Femur (tissue), 1 donor: Measurements from ENCODE around the gene SNW1.
"Not testable (repeated sequence)": the region's sequence is repeated elsewhere in the genome, so short reads cannot be mapped to it uniquely, and the experiment has no call there.

Experiments
- DNase-seq: peaks from one replicate; pipeline ENCODE4 v3.0.0-alpha.2; 2017

Gene SNW1

GRCh38 chr14:77760381-77761204, at the start of gene SNW1:
Gene SNW1 (minus strand): TSS chr14:77761156. CDS start chr14:77761127, 29 bp downstream.
- peak; percentile 96 for DNase-seq

GRCh38 chr14:77809011-77809410, 48.1 kb upstream of the SNW1 start:
- no peak for DNase-seq

DNA sequence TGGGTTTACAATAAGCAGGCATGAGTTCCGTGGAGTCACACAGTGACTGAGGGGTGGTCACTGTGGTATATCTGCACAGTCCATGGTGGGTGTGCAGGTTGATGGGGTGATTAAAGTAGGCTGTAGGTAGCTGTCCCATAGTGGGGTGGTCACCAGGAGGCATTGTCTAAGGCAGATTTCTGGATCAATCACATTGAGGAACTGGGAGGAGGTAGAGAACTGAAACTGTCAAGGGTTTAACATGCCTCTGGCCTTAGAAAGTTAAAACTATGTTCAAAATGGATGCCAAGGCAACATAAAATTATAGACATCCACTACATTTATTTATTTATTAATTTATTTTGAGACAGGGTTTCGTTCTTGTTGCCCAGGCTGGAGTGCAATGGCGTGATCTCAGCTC, 47.3 kb upstream of the SNW1 start:
- no peak for DNase-seq

DNA sequence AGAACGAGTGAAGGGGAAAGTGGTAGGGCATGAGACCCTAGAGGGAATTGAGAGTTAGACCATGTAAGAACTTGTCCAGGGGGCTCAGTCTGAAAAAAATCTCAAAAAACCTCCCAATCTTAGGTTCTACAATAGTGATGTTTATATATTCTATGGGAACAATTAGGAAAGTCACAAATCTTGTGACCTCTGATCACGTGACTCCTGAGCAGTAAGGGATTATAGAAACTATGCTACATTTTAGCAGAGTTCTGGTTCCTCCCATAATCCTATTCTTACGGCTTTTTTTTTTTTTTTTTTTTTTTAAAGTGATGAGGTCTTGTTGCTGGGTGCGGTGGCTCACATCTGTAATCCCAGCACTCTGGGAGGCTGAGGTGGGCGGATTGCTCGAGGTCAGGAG, 44.8 kb upstream of the SNW1 start:
- DNase-seq, result no peak

DNA sequence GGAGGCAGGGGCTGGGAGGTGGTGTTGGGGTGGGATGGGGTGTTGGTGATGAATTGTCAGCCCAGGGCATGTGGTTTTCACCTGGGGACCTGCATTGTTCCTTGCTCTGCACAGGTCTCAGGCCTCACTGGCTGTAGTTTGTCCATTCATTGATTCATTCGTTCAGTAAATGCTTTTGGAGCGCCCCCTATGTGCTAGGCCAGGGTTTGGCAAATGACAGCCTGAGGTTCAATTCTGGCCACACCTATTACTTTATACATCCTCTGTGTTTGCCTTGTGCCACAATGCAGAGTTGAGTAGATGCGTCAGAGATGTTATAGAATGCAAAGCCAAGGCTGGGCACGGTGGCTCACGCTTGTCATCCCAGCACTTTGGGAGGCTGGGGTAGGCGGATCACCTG, 43.6 kb upstream of the SNW1 start:
- no peak for DNase-seq

- DNase-seq, result no peak
Observed at GRCh38 chr14:77800814-77801213, 39.9 kb upstream of the SNW1 start.

GRCh38 chr14:77799863-77800730, 39.1 kb upstream of the SNW1 start, which contains the start of gene ADCK1:
Gene ADCK1 (plus strand): TSS chr14:77800109. CDS start chr14:77818979, 18,870 bp downstream.
- DNase-seq, result peak; percentile 88

DNA sequence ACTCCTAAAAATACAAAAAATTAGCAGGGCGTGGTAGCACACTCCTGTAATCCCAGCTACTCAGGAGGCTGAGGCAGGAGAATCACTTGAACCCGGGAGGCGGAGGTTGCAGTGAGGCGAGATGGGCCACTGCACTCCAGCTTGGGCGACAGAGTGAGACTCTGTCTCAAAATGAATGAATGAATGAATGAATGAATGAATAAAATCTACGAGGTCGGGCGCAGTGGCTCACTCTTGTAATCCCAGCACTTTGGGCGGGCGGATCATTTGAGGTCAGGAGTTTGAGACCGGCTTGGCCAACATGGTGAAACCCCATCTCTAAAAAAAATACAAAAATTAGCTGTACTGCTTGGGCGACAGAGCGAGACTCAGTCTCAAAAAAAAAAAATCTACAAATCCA, 38.5 kb upstream of the SNW1 start:
- DNase-seq, result not testable (repeated sequence)

DNA sequence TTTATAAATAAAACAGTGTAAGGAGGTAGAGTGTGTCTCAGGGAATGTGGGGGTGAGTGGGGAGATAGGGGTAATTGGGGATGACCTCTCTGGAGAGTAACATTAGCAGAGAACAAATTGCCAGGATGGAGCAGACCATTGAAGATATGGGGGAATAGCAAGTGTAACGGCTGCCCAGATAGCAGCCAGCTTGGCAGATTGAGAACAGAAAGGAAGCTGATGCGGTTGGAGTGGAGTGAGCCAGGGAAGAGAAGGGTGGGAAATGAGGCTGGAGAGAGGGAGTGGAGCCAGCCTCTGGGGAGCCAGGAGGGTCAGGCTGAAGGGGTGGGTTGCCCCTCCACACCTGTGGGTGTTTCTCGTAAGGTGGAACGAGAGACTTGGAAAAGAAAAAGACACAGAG, 33.4 kb upstream of the SNW1 start:
- no peak for DNase-seq

GRCh38 chr14:77793255-77793654, 32.3 kb upstream of the SNW1 start:
- DNase-seq, result not testable (repeated sequence)

DNA sequence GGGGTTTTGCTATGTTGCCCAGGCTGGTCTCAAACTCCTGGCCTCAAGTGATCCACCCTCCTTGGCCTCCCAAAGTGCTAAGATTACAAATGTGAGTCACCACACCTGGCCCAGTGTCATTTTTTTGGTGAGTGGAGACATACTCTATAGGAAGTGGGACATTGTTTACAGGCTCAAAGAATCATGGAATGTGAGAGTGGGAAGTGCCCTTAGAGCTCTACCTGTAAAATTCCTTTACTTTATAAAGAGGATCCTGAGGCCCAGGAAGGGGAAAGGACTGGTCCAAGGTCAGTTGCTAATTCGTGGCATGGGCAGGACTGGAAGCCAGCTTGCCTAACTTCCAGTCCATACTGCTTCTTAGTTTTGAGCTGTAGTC, 30.3 kb upstream of the SNW1 start:
- no peak for DNase-seq

- DNase-seq, result no peak
Observed at GRCh38 chr14:77790566-77791224, 29.7 kb upstream of the SNW1 start.

GRCh38 chr14:77786148-77786547, 25.2 kb upstream of the SNW1 start:
- no peak for DNase-seq

- no peak for DNase-seq
Observed at GRCh38 chr14:77782202-77782601, 21.2 kb upstream of the SNW1 start.

GRCh38 chr14:77773966-77774365, 13.0 kb upstream of the SNW1 start:
- DNase-seq, result not testable (repeated sequence)

GRCh38 chr14:77768442-77769069, 7.6 kb upstream of the SNW1 start:
- not testable (repeated sequence) for DNase-seq

- DNase-seq, result no peak
Observed at GRCh38 chr14:77763978-77764377, 3.0 kb upstream of the SNW1 start.

GRCh38 chr14:77763316-77763715, 2.4 kb upstream of the SNW1 start:
- DNase-seq, result no peak

- DNase-seq, result peak; percentile 36
Observed at GRCh38 chr14:77761205-77761931, 412 bp upstream of the SNW1 start.

DNA sequence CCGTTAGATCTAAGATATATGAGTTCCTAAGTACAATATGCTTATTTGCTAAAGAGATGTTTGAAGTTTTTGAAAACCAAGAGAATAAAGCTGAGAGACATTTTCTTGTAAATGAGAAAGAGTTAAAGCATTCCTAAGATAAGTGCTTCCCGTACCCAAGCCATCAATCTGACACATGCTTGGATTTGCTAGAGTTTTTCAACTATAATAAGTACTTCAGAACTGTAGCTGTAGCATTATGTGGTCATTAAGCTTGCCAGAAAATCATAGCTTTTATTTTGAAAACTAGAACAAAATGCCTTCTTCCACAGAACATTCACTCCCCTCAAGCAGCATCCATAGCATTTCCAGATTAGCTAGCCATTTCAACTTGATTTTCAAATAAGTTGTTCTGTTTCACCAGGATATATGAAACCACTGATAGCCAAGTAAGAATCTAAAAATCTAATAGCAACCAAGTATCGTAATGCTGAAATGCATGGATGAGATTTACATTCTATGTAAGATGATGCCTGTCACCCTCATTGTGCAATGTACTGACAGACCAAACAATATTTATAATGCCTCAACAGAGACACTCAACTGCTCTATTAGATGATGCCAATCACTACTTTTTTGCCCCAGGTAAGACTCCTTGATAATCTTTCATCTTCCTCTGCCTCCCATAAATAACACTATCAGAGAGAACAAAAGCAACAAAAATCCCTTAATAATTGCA, 8.0 kb downstream of the SNW1 start:
- no peak for DNase-seq

GRCh38 chr14:77752266-77752665, 8.7 kb downstream of the SNW1 start:
- no peak for DNase-seq
